Activated CD4-positive, alpha-beta T cell treated with anti-CD3 and anti-CD28 coated beads, Interleukin-2, amount 10 ng/mL, durations not matched to agents 24 days and 14 days (primary cell): ENCODE data around the gene GBX2. TPM values are rescaled to one million over a fixed set of nuclear protein-coding genes. Genes with fewer than 3 reads are reported as not detected.

Source experiments
- DNase-seq: peaks from one replicate; pipeline ENCODE4 v3.0.0; 2022
- H3K27ac Mint-ChIP-seq: one replicate; pipeline ENCODE4 v1.8.0; 2022; ENCODE audit warnings: mild to moderate bottlenecking, mixed read lengths
- H3K27me3 Mint-ChIP-seq: one replicate; pipeline ENCODE4 v1.8.0; 2022; ENCODE audit warnings: mixed read lengths
- H3K36me3 Mint-ChIP-seq: one replicate; pipeline ENCODE4 v1.8.0; 2022; ENCODE audit warnings: low read depth, mild to moderate bottlenecking, mixed read lengths
- H3K4me1 Mint-ChIP-seq: one replicate; pipeline ENCODE4 v1.8.0; 2021; ENCODE audit warnings: mixed read lengths
- H3K4me3 Mint-ChIP-seq: one replicate; pipeline ENCODE4 v1.8.0; 2022; ENCODE audit warnings: mild to moderate bottlenecking, moderate library complexity, mixed read lengths
- H3K9me3 Mint-ChIP-seq: one replicate; pipeline ENCODE4 v1.8.0; 2021; ENCODE audit warnings: mixed read lengths
- intact Hi-C: fragments of 100-400 bp; cut with micrococcal nuclease; formaldehyde crosslinking; loops from one replicate; pipeline ENCODE4 v1.15.1; 2023
- total RNA-seq: library from RNA; stranded (reverse); gene quantifications from 2 replicates; pipeline ENCODE4 v1.2.3, GENCODE V29; 2022

GBX2 gene
- total RNA-seq, 1 donor from 2014 or later, result not detected

- H3K36me3 Mint-ChIP-seq, result no peaks in the 10 kb centered on the region
- H3K27ac Mint-ChIP-seq, result no peak overlapping the region
- H3K27me3 Mint-ChIP-seq, result no peaks in the 10 kb centered on the region
- no peak for DNase-seq
- H3K4me1 Mint-ChIP-seq, result no peaks in the 10 kb centered on the region
- intact Hi-C loops, result no loop called here
- no peak overlapping the region for H3K4me3 Mint-ChIP-seq
- H3K9me3 Mint-ChIP-seq, result no peaks in the 10 kb centered on the region
Observed at GRCh38 chr2:236204953-236205352, 36.8 kb upstream of the GBX2 start.

- Mint-ChIP-seq H3K36me3 (no peaks in the 10 kb centered on the region), H3K27me3 (no peaks in the 10 kb centered on the region)
- intact Hi-C loops, result no loop called here
Observed at GRCh38 chr2:236200378-236200777, 32.2 kb upstream of the GBX2 start.

DNA sequence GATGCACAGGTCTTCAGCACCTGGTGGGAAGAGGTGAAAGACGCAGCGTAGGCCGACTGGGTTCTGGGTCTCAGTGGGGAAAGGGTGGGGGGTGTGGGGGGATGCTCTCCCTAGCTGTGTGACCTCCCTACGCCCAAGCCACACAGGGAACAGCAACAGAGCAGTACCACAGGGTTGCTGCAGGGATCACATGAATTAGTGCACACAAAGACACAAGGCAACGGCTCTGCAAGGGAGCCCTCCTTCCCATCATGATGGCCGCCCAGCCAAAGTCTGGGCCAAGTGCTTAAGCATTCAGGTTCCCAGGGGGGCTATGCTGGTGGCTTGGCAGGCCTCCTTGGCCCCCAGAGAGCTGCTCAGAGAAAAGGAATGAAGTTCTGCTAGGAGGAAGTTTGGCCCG, 28.2 kb upstream of the GBX2 start:
- H3K4me1 Mint-ChIP-seq, result no peaks in the 10 kb centered on the region
- H3K9me3 Mint-ChIP-seq, result no peaks in the 10 kb centered on the region
- no peaks in the 10 kb centered on the region for H3K27me3 Mint-ChIP-seq
- H3K4me3 Mint-ChIP-seq, result no peak overlapping the region
- H3K27ac Mint-ChIP-seq, result no peak overlapping the region
- intact Hi-C loops, result no loop called here
- H3K36me3 Mint-ChIP-seq, result no peaks in the 10 kb centered on the region
- no peak for DNase-seq

More at GRCh38 chr2:236200378-236200777, 32.2 kb upstream of the GBX2 start:
- H3K27ac Mint-ChIP-seq, result no peak overlapping the region
- no peak for DNase-seq
- H3K9me3 Mint-ChIP-seq, result no peaks in the 10 kb centered on the region
- H3K4me1 Mint-ChIP-seq, result no peaks in the 10 kb centered on the region
- no peak overlapping the region for H3K4me3 Mint-ChIP-seq

GRCh38 chr2:236195726-236196125, 27.5 kb upstream of the GBX2 start:
- Mint-ChIP-seq H3K9me3 (no peaks in the 10 kb centered on the region), H3K27me3 (no peaks in the 10 kb centered on the region), H3K36me3 (no peaks in the 10 kb centered on the region), H3K4me1 (no peaks in the 10 kb centered on the region), H3K4me3 (no peak overlapping the region), H3K27ac (no peak overlapping the region)
- intact Hi-C loops, result no loop called here
- DNase-seq, result no peak

DNA sequence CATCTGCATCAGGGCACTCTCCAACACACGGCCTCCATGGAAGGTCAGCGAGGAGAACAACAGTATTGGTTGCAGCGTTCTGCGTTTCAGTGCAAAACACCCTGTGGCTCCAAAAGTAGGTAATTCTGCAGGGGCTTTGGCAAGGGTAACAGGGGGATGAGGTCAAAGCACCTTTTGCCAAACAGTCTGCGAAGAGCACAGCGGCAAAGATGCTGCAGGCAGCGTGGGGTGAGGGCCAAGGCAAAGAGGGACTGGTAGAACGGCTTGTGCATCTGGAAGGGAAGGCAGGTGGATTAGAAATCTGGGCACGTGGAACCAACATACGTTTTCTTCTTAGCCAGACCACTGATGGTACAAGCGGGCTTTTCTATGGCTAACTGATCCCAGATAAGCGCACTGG, 26.6 kb upstream of the GBX2 start:
- no peaks in the 10 kb centered on the region for H3K9me3 Mint-ChIP-seq
- H3K27me3 Mint-ChIP-seq, result no peaks in the 10 kb centered on the region
- H3K27ac Mint-ChIP-seq, result no peak overlapping the region
- intact Hi-C loops, result no loop called here
- no peak for DNase-seq
- H3K4me1 Mint-ChIP-seq, result no peaks in the 10 kb centered on the region
- H3K36me3 Mint-ChIP-seq, result no peaks in the 10 kb centered on the region
- H3K4me3 Mint-ChIP-seq, result no peak overlapping the region

- no peaks in the 10 kb centered on the region for H3K27me3 Mint-ChIP-seq
- H3K36me3 Mint-ChIP-seq, result no peaks in the 10 kb centered on the region
- H3K4me3 Mint-ChIP-seq, result no peak overlapping the region
- no peaks in the 10 kb centered on the region for H3K4me1 Mint-ChIP-seq
- H3K9me3 Mint-ChIP-seq, result no peaks in the 10 kb centered on the region
- DNase-seq, result no peak
- no peak overlapping the region for H3K27ac Mint-ChIP-seq
- intact Hi-C loops, result no loop called here
Observed at GRCh38 chr2:236193026-236193425, 24.8 kb upstream of the GBX2 start.

DNA sequence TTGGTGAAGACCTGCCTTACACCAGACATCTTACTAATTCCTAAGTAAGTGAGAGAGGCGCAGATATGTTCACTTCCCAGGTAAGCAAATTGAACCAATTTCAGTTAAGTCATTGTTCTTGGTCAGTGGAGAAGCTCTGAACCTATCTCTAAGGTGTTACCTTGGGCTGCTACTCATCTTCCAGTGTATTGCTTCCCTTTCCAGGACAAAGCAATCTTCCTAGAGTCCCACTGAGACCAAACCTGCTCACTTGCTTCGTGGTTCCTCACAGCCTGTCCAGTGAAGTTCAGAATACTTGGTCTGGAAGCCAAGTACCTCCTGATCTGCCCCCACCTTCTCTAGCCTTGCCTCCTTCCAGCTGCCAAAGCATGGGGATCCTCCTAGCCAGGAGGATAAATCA, 22.5 kb upstream of the GBX2 start:
- no peaks in the 10 kb centered on the region for H3K4me1 Mint-ChIP-seq
- no peak overlapping the region for H3K27ac Mint-ChIP-seq
- intact Hi-C loops, result no loop called here
- H3K9me3 Mint-ChIP-seq, result no peaks in the 10 kb centered on the region
- no peaks in the 10 kb centered on the region for H3K27me3 Mint-ChIP-seq
- H3K36me3 Mint-ChIP-seq, result no peaks in the 10 kb centered on the region
- no peak overlapping the region for H3K4me3 Mint-ChIP-seq
- DNase-seq, result no peak

DNA sequence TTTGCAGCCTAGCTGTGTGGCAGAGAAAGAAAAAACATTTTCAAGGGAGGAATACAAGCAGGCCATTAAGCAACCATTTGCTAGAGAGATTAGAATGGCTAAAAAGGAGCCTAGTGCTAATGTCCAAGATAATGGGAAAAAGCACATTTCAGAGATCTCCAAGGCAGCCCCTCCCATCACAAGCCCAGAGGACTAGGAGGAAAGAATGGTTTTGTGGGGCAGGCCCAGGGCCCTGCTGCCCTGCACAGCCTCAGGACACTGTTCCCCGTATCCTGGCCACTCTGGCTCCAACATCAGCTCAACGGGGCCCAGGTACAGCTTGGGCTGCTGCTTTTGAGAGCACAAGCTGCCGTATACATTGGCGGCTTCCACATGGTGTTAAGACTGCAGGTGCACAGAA, 16.5 kb upstream of the GBX2 start:
- DNase-seq, result no peak
- Mint-ChIP-seq H3K36me3 (no peaks in the 10 kb centered on the region), H3K4me1 (no peaks in the 10 kb centered on the region), H3K4me3 (no peak overlapping the region), H3K9me3 (no peaks in the 10 kb centered on the region), H3K27me3 (peaks cover 22% of the 10 kb centered on the region), H3K27ac (no peak overlapping the region)
- intact Hi-C loops, result no loop called here

GRCh38 chr2:236180831-236181453, 12.8 kb upstream of the GBX2 start:
- Mint-ChIP-seq H3K27ac (no peak overlapping the region), H3K27me3 (peaks cover 41% of the 10 kb centered on the region), H3K4me1 (no peaks in the 10 kb centered on the region), H3K9me3 (no peaks in the 10 kb centered on the region), H3K36me3 (no peaks in the 10 kb centered on the region), H3K4me3 (no peak overlapping the region)
- intact Hi-C loops, result loop anchor here (1.0 kb wide), 3 partner anchors 10 to 415 kb away; no protein-coding TSS in a partner anchor
- DNase-seq, result peak; percentile 76

- DNase-seq, result no peak
- Mint-ChIP-seq H3K36me3 (no peaks in the 10 kb centered on the region), H3K27ac (peak overlapping the region; percentile 53), H3K27me3 (peaks cover 48% of the 10 kb centered on the region), H3K4me3 (no peak overlapping the region), H3K4me1 (no peaks in the 10 kb centered on the region), H3K9me3 (no peaks in the 10 kb centered on the region)
- intact Hi-C loops, result loop anchor here (1.0 kb wide), 1 partner anchor 9 kb away; no protein-coding TSS in a partner anchor
Observed at GRCh38 chr2:236180076-236180816, 12.1 kb upstream of the GBX2 start.

GRCh38 chr2:236179236-236180075, 11.3 kb upstream of the GBX2 start:
- peak overlapping the region; percentile 56 for H3K27ac Mint-ChIP-seq
- intact Hi-C loops, result loop anchor here (1.0 to 10.0 kb wide), 4 partner anchors 8 to 685 kb away; partner anchors contain the start of gene AGAP1
- no peak for DNase-seq
- H3K4me1 Mint-ChIP-seq, result no peaks in the 10 kb centered on the region
- H3K36me3 Mint-ChIP-seq, result no peaks in the 10 kb centered on the region
- peaks cover 56% of the 10 kb centered on the region for H3K27me3 Mint-ChIP-seq
- no peaks in the 10 kb centered on the region for H3K9me3 Mint-ChIP-seq
- H3K4me3 Mint-ChIP-seq, result no peak overlapping the region

- Mint-ChIP-seq H3K27ac (no peak overlapping the region), H3K9me3 (no peaks in the 10 kb centered on the region), H3K4me3 (no peak overlapping the region), H3K36me3 (no peaks in the 10 kb centered on the region), H3K4me1 (no peaks in the 10 kb centered on the region), H3K27me3 (peaks cover 62% of the 10 kb centered on the region)
- no peak for DNase-seq
- intact Hi-C loops, result loop anchor here (1.0 to 10.0 kb wide), 3 partner anchors 12 to 684 kb away; partner anchors contain the start of gene AGAP1
Observed at GRCh38 chr2:236178890-236179235, 10.7 kb upstream of the GBX2 start.

- Mint-ChIP-seq H3K27me3 (peaks cover 60% of the 10 kb centered on the region), H3K27ac (no peak overlapping the region), H3K36me3 (no peaks in the 10 kb centered on the region), H3K4me3 (no peak overlapping the region), H3K9me3 (no peaks in the 10 kb centered on the region), H3K4me1 (no peaks in the 10 kb centered on the region)
- DNase-seq, result peak; percentile 75
- intact Hi-C loops, result loop anchor here (5.0 to 10.0 kb wide), 2 partner anchors 511 to 683 kb away; partner anchors contain the start of gene AGAP1
Observed at GRCh38 chr2:236177967-236178889, 10.0 kb upstream of the GBX2 start.
